Nephron (organoid): Measurements from ENCODE around the gene LCOR.

Experiments used
- H3K27ac Mint-ChIP-seq, 3 experiments: 2 replicates each; pipeline ENCODE4 v1.8.0; 2020; ENCODE audit warnings: mixed read lengths in 3 of 3, mild to moderate bottlenecking in 2 of 3, moderate library complexity in 1 of 3
- H3K27me3 Mint-ChIP-seq: 2 replicates; pipeline ENCODE4 v1.8.0; 2021; ENCODE audit warnings: low read depth, mild to moderate bottlenecking, moderate library complexity, mixed read lengths
- H3K36me3 Mint-ChIP-seq: 2 replicates; pipeline ENCODE4 v1.8.0; 2020; ENCODE audit warnings: low read depth, mixed read lengths
- H3K4me1 Mint-ChIP-seq: 2 replicates; pipeline ENCODE4 v1.8.0; 2020; ENCODE audit warnings: mixed read lengths
- H3K4me3 Mint-ChIP-seq, 3 experiments: 2 replicates each; pipeline ENCODE4 v1.8.0; 2020; ENCODE audit warnings: mild to moderate bottlenecking in 3 of 3, mixed read lengths in 3 of 3, moderate library complexity in 2 of 3
- H3K9me3 Mint-ChIP-seq: 2 replicates; pipeline ENCODE4 v1.8.0; 2020; ENCODE audit warnings: mixed read lengths
- CTCF ChIP-seq, 3 experiments: fragments of 200-600 bp; sonication (generic); IDR thresholded peaks; one replicate each; pipeline ENCODE4 v1.5.0; 2021; ENCODE audit warnings: antibody characterized with exemption in 3 of 3; ENCODE audit not compliant: unreplicated experiment in 3 of 3

The LCOR gene

GRCh38 chr10:96951954-96952353 is 119.9 kb downstream of the LCOR start:
- Mint-ChIP-seq H3K36me3 (peaks cover 42% of the 10 kb centered on the region), H3K4me1 (peaks cover 8% of the 10 kb centered on the region), H3K27ac (no peak overlapping the region), H3K9me3 (no peaks in the 10 kb centered on the region), H3K27me3 (no peaks in the 10 kb centered on the region), H3K4me3 (no peak overlapping the region)
- TF ChIP-seq CTCF (IDR thresholded peaks at IDR 0.05; ENCODE audit: unreplicated experiment in 3 of 3) = no peak

GRCh38 chr10:96955794-96956193 is 123.7 kb downstream of the LCOR start:
- H3K4me3 Mint-ChIP-seq = no peak overlapping the region
- no peak overlapping the region for H3K27ac Mint-ChIP-seq
- H3K27me3 Mint-ChIP-seq = no peaks in the 10 kb centered on the region
- H3K9me3 Mint-ChIP-seq = no peaks in the 10 kb centered on the region
- H3K36me3 Mint-ChIP-seq = peaks cover 41% of the 10 kb centered on the region
- no peaks in the 10 kb centered on the region for H3K4me1 Mint-ChIP-seq
- no peak for TF ChIP-seq CTCF (IDR thresholded peaks at IDR 0.05; ENCODE audit: unreplicated experiment in 3 of 3)

GRCh38 chr10:96958071-96958470 is 126.0 kb downstream of the LCOR start:
- H3K36me3 Mint-ChIP-seq = peaks cover 33% of the 10 kb centered on the region
- no peaks in the 10 kb centered on the region for H3K9me3 Mint-ChIP-seq
- TF ChIP-seq CTCF (IDR thresholded peaks at IDR 0.05; ENCODE audit: unreplicated experiment in 3 of 3) = no peak
- no peak overlapping the region for H3K27ac Mint-ChIP-seq
- no peaks in the 10 kb centered on the region for H3K4me1 Mint-ChIP-seq
- H3K27me3 Mint-ChIP-seq = no peaks in the 10 kb centered on the region
- no peak overlapping the region for H3K4me3 Mint-ChIP-seq

GRCh38 chr10:96959733-96960132 is 127.6 kb downstream of the LCOR start:
- no peaks in the 10 kb centered on the region for H3K4me1 Mint-ChIP-seq
- peaks cover 22% of the 10 kb centered on the region for H3K36me3 Mint-ChIP-seq
- TF ChIP-seq CTCF (IDR thresholded peaks at IDR 0.05; ENCODE audit: unreplicated experiment in 3 of 3) = no peak
- no peak overlapping the region for H3K27ac Mint-ChIP-seq
- H3K27me3 Mint-ChIP-seq = no peaks in the 10 kb centered on the region
- no peak overlapping the region for H3K4me3 Mint-ChIP-seq
- H3K9me3 Mint-ChIP-seq = no peaks in the 10 kb centered on the region

- TF ChIP-seq CTCF (IDR thresholded peaks at IDR 0.05; ENCODE audit: unreplicated experiment in 3 of 3) = no peak
- H3K4me3 Mint-ChIP-seq = no peak overlapping the region
- no peak overlapping the region for H3K27ac Mint-ChIP-seq
- H3K4me1 Mint-ChIP-seq = no peaks in the 10 kb centered on the region
- no peaks in the 10 kb centered on the region for H3K9me3 Mint-ChIP-seq
- H3K36me3 Mint-ChIP-seq = peaks cover 13% of the 10 kb centered on the region
- no peaks in the 10 kb centered on the region for H3K27me3 Mint-ChIP-seq
Observed at GRCh38 chr10:96960872-96961271, 128.8 kb downstream of the LCOR start.

GRCh38 chr10:96964131-96964530 is 132.0 kb downstream of the LCOR start:
- Mint-ChIP-seq H3K4me1 (no peaks in the 10 kb centered on the region), H3K36me3 (peaks cover 13% of the 10 kb centered on the region), H3K4me3 (no peak overlapping the region), H3K27ac (no peak overlapping the region), H3K27me3 (no peaks in the 10 kb centered on the region), H3K9me3 (no peaks in the 10 kb centered on the region)
- TF ChIP-seq CTCF (IDR thresholded peaks at IDR 0.05; ENCODE audit: unreplicated experiment in 3 of 3) = no peak
